ENCODE data around the gene PAQR5. TPM values are rescaled to one million over a fixed set of nuclear protein-coding genes. Genes with fewer than 3 reads are reported as not detected.
A peak's percentile ranks its signal among the peaks of the same experiment; 100 is the strongest.
"Not testable (repeated sequence)": the region's sequence is repeated elsewhere in the genome, so short reads cannot be mapped to it uniquely, and the experiment has no call there.

Gene PAQR5
- total RNA-seq, 2 experiments from 2014 or later, result not detected

DNA sequence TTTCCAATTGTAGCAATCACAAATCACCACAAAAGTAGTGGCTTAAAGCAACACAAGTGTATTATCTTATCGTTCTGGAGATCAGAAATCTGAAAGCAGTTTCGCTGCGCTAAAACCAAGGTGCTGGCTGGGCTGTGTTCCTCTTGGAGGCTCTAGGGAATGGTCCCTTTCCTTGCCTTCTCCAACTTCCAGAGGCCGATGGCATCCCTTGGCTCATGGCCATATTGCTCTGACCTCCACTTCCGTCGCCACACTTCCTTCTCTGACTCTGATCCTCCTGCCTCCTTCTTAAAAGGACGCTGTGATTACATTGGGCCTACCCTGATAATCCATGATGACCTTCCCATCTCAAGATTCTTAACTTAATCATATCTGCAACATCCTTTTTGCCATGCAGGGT lies 10.7 kb upstream of the PAQR5 start:
- no peak overlapping the region for H3K4me3 Mint-ChIP-seq
- CTCF ChIA-PET, result no interaction called here
- no peaks in the 10 kb centered on the region for H3K36me3 Mint-ChIP-seq
- ATAC-seq, result no peak
- no peak for DNase-seq
- no peaks in the 10 kb centered on the region for H3K9me3 Mint-ChIP-seq (ENCODE audit: low read depth)
- H3K27ac Mint-ChIP-seq, result no peak overlapping the region
- no peaks in the 10 kb centered on the region for H3K4me1 Mint-ChIP-seq
- H3K27me3 Mint-ChIP-seq, result peaks cover 3% of the 10 kb centered on the region

DNA sequence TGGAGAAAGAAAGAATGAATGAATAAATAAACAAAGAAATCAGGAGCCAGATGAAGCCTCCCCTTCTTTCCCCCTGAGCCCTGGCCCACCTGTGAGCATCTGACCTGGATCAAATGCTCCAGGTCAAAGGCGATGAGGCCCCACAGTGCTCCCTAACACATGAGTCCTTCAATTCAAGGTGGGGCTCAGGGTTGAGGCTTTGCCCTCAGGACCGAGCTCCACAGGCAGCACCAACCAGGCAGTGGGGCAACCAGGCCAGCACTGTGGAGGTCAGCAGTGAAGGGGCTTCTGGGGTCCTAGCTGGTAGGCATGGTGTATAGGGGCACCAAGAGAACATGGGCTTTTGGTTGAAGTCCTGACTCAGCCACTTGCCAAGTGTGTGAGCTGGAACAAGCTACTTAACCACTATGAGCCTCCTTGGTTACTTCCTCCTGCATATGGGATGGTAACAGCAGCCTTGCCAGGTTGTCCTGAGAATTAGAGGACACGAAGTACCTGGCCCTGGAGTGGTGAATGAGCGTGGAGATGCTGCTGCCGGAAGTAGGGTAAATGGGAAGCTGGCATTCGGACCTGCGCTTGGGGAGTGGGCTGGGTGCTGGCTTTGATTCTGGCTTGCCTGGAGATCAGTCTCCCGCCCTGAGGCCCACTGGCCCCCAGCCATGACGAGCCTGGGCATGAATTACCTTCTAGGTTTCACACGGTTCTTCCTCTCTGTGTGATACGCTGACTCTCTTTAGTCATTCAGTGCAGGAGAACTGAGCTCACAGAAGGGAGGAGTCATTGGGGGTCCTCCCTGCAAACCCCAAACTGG lies 10.0 kb upstream of the PAQR5 start:
- Mint-ChIP-seq H3K36me3 (no peaks in the 10 kb centered on the region), H3K9me3 (ENCODE audit: low read depth) (no peaks in the 10 kb centered on the region), H3K4me3 (no peak overlapping the region), H3K27me3 (peaks cover 3% of the 10 kb centered on the region), H3K27ac (no peak overlapping the region), H3K4me1 (no peaks in the 10 kb centered on the region)
- DNase-seq (no peak), ATAC-seq (no peak)
- CTCF ChIA-PET, result no interaction called here

DNA sequence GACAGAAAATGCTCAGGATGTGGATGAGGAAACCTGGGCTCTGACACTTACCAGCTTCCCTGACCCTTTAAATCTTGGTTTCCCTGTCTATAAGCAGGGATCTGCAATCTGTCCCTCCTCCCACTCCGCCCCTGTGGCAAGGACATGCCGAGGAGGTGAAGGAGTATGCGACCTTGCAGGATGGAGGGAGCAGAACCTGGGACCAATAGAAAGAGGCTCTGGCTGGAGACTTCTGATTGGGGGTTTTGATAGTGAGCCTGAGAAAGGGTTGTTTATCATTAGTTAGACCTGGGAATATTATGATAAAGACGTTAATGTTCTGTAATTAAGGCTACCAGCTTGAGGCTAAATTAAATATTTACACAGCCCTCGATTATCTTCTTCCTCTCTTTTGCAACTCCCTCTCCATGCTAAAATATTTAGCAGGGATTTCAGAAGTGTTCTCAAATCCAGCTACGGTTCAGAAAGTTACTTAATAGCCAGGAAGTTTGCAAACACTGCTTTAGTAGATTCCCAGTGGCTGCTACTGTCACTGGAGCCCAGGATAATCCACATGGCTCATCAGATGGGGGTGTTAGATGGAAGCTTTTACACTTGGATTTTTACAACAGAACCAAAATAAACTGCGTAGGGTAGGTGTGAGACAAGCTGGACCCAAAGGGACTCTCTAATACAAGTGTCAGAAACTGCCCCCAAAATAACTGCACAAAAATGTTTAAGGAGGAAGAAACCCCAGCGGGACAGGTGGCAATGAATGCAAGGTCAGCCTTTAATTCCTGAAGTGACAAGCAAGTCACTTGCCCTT lies 9.2 kb upstream of the PAQR5 start:
- H3K4me3 Mint-ChIP-seq, result no peak overlapping the region
- peak; percentile 11 for DNase-seq
- no peaks in the 10 kb centered on the region for H3K36me3 Mint-ChIP-seq
- no peak overlapping the region for H3K27ac Mint-ChIP-seq
- no peaks in the 10 kb centered on the region for H3K4me1 Mint-ChIP-seq
- CTCF ChIA-PET, result no interaction called here
- no peaks in the 10 kb centered on the region for H3K9me3 Mint-ChIP-seq (ENCODE audit: low read depth)
- ATAC-seq, result no peak
- H3K27me3 Mint-ChIP-seq, result peaks cover 3% of the 10 kb centered on the region

DNA sequence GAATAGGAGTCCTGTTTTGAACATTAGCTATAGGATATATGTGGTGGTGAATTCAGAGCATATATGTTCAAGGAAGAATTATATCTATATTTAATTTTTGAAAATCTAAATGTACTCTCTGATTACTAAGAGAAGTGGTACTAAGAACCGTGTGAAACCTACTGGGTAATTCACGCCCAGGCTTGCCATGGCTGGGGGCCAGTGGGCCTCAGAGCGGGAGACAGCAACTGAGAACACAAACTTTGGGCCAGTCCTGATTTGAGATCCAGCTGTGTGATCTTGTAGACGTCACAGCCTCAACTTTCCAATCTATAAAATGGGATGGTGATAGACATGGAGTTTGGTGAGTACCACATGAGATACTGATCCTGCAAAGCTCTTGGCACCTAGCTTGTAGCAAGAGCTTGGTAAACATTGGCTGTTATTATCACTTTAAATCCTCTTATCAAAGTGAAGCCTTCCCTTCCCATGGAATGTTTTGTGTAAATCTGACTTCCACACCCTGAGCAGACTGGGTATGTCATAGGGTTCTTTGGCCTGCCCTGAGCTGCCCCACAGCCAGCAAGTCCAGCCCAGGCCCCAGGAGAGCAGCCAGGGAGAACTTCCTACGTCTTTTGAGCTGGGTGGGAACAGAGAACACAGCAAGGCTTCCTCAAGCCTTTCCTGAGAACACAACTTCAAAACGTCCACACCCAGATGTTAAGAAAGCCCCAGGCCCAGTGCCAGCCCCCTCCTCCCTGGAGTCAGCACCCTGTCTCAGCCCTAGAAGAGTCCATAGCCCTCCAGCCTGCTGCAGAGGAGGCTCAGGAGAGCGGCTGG lies 8.2 kb upstream of the PAQR5 start:
- CTCF ChIA-PET, result no interaction called here
- H3K9me3 Mint-ChIP-seq (ENCODE audit: low read depth), result no peaks in the 10 kb centered on the region
- no peak overlapping the region for H3K4me3 Mint-ChIP-seq
- ATAC-seq, result no peak
- DNase-seq, result no peak
- H3K27me3 Mint-ChIP-seq, result peaks cover 3% of the 10 kb centered on the region
- no peaks in the 10 kb centered on the region for H3K36me3 Mint-ChIP-seq
- no peak overlapping the region for H3K27ac Mint-ChIP-seq
- no peaks in the 10 kb centered on the region for H3K4me1 Mint-ChIP-seq

DNA sequence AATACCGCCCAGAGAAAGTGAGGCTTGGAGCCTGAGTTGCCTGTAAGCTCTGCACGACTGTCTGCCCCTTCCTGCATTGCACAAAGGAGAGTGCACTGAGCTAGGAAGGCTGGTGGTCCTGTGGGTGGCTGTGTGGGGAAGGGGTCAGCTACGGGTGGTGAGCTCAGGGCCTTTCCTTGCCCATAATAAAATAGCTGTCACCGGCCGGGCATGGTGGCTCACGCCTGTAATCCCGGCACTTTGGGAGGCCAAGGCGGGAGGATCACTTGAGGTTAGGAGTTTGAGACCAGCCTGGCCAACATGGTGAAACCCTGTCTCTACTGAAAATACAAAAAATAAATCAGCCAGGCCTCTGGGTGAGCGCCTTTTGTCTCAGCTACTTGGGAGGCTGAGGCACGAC lies 7.1 kb upstream of the PAQR5 start:
- H3K4me1 Mint-ChIP-seq; CTCF ChIA-PET; H3K4me3 Mint-ChIP-seq; DNase-seq; H3K27me3 Mint-ChIP-seq; ATAC-seq; H3K36me3 Mint-ChIP-seq; H3K9me3 Mint-ChIP-seq (ENCODE audit: low read depth); H3K27ac Mint-ChIP-seq: not testable (repeated sequence)

DNA sequence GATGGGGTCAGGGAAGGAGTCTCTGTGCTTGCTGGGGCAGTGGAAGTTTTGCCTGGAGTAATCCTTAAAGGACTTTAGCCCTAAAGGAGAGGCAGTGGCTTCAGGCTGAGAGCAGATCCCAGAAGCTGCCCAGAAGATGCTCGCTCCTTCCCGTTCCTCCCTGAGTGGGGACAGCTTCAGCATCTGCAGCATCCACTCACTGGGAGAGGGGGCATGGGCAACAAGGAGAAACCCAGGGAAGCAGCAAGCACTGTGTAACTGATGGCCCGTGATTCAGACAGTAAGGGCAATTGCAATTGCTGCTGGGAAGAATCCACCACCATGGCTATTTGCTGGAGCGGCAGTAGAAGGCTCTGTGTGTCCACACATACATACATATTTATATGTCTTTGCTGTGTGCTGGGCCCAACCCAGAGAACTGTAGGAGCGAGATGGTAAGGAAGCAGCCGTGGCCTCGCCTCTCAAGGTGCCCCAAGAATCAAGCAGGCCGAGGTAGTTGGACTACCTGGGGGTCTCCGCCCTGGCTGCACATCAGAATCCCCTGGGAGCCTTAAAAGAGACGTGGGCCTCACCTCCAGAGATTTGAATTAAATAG lies 5.8 kb upstream of the PAQR5 start:
- Mint-ChIP-seq H3K27ac (no peak overlapping the region), H3K4me3 (no peak overlapping the region), H3K9me3 (ENCODE audit: low read depth) (no peaks in the 10 kb centered on the region), H3K4me1 (no peaks in the 10 kb centered on the region), H3K36me3 (no peaks in the 10 kb centered on the region), H3K27me3 (peaks cover 17% of the 10 kb centered on the region)
- DNase-seq (no peak), ATAC-seq (no peak)
- CTCF ChIA-PET, result no interaction called here

DNA sequence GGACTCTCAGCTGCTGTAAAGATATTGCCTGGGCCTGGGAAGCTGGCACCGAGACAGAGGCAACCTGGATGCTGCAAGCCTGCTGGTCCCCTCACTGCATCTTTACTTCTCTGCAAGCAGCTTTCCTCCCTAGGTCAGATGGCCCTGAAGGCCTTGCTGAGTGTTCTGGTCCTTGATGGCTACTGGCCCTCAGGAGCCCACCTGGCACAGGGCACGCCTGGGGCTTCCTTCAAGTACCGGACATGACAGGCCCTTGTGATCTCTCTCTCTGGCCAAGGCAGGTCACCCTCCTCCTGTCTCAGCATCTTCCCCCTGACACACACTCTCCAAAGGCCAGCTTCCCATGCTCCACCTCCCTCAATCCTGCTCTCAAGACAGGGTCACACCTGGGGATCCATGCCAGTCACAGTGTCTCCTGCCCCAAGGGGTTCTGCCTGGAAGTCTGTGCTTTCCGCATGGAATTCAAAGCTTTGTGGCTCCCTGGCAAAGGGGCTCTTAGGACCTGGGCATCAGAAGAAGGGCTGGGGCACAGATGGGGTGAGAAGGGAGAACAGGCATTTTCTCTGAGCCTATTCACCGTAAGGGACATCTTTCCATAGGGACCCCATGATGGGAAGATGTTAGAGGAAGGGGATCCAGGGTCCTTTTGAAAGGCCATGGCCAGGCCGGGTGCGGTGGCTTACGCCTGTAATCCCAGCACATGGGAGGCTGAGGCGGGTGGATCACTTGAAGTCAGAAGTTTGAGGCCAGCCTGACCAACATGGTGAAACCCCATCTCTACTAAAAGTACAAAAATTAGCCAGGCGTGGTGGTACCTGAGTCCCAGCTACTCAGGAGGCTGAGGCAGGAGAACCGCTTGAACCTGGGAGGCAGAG lies 4.7 kb upstream of the PAQR5 start:
- CTCF ChIA-PET, result no interaction called here
- Mint-ChIP-seq H3K4me3 (no peak overlapping the region), H3K27ac (no peak overlapping the region), H3K36me3 (no peaks in the 10 kb centered on the region), H3K4me1 (no peaks in the 10 kb centered on the region), H3K27me3 (peaks cover 25% of the 10 kb centered on the region), H3K9me3 (ENCODE audit: low read depth) (no peaks in the 10 kb centered on the region)
- DNase-seq, result no peak
- no peak for ATAC-seq

DNA sequence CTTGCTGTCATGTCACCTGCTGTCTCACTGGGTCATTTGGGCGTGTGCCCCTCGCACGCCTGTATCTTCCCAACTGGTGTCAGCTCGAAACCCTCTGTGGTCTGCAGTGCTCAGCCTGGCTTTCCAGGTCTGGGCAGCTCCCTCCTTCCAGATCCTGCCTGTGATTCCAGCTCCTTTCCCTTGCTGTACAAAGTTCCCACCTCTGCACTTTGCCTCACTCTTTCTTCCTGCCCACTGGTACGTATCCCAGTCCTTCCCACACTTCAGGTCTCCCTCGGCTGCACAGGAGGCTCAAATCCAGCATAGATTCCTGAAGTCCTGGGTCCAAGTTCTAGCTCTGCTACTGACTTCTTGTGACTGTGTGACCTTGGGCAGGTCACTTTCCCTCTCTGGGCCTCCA lies 2.1 kb upstream of the PAQR5 start:
- no peak for ATAC-seq
- no peak overlapping the region for H3K4me3 Mint-ChIP-seq
- H3K27ac Mint-ChIP-seq, result no peak overlapping the region
- no peaks in the 10 kb centered on the region for H3K4me1 Mint-ChIP-seq
- H3K36me3 Mint-ChIP-seq, result no peaks in the 10 kb centered on the region
- CTCF ChIA-PET, result interaction anchor here (1.3 kb wide), 1 partner anchor 237 kb away, joined by 3 read pairs; no protein-coding TSS in a partner anchor
- no peaks in the 10 kb centered on the region for H3K9me3 Mint-ChIP-seq (ENCODE audit: low read depth)
- DNase-seq, result no peak
- peaks cover 47% of the 10 kb centered on the region for H3K27me3 Mint-ChIP-seq

DNA sequence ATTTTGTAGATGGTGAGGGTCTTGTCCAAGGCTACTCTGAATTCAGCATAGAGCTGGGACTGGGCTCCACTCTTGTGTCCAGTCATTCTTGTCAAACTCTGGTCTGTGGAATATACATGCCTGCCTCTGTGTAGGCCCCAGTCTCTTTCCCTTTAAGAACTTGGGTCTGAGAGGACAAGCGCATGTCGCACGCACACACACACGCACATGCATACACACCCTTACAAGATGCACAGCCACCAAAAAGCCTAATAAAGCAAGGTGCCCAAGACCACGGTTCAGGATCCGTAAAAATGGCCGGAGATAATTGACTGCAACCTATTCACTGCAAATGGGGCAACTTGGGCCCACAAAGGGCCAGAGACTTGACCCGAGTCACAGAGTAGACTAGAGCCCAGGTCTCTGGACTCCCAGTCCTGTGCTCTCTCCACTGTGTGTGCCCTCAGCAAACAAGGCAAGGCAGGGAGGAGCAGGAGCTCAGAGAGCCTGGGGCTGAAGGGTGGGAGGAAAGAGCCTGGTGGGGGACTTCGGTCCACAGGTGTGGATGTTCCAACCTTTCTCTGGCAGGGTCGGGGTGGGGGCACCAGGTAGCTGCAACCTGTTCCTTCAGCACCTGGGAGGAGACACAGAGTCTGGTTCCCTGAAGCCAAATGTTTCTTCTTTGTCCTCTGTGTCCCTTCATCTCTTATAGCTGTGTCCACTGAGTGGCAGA lies 914 bp upstream of the PAQR5 start:
- ATAC-seq (no peak), DNase-seq (no peak)
- CTCF ChIA-PET, result no interaction called here
- Mint-ChIP-seq H3K4me3 (no peak overlapping the region), H3K9me3 (ENCODE audit: low read depth) (no peaks in the 10 kb centered on the region), H3K27me3 (peaks cover 55% of the 10 kb centered on the region), H3K27ac (no peak overlapping the region), H3K36me3 (no peaks in the 10 kb centered on the region), H3K4me1 (no peaks in the 10 kb centered on the region)

DNA sequence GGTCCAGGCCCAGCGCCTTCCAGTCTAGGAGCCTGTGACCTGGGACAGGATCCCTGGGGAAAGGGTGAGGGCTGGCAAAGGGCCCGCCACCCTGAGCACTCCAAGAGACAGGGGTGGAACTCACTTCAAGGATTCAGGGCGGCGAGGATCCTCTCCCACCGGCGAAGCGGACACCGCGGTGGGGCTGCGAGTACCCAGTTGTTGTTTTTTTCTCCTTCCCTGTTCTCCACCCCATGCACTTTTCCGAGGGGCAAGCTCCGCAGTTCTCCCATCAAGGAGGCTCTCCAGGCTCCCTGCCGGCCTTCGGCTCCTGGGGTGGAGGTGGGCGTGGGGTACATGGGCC lies 387 bp upstream of the PAQR5 start:
- Mint-ChIP-seq H3K27ac (no peak overlapping the region), H3K36me3 (no peaks in the 10 kb centered on the region), H3K27me3 (peaks cover 55% of the 10 kb centered on the region), H3K9me3 (ENCODE audit: low read depth) (no peaks in the 10 kb centered on the region), H3K4me1 (no peaks in the 10 kb centered on the region), H3K4me3 (no peak overlapping the region)
- ATAC-seq, result no peak
- CTCF ChIA-PET, result no interaction called here
- no peak for DNase-seq

DNA sequence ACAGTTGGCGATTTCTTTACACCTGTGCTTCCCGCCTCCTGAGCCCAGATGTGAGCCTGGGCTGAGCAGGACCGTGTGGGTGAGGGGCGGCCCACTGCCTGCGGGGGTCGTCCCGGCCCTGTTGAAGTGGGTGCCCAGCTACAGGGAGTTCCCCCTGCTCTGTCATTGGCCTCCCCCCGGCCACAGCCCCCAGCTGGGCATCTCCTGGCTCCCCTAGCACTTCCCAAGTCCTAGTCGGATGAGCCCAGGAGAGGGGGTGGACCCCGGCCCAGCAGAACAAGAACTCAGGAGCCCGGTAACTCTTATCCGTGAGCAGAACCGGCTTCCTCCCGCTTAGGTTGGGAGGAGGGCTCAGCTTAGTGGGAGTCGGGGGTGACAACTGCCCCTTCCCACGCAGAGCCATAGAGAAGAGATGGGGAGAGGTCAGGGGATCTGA lies 757 bp downstream of the PAQR5 start:
- H3K4me3 Mint-ChIP-seq, result no peak overlapping the region
- H3K27me3 Mint-ChIP-seq, result peaks cover 57% of the 10 kb centered on the region
- no peaks in the 10 kb centered on the region for H3K4me1 Mint-ChIP-seq
- no peaks in the 10 kb centered on the region for H3K36me3 Mint-ChIP-seq
- H3K27ac Mint-ChIP-seq, result no peak overlapping the region
- ATAC-seq (no peak), DNase-seq (no peak)
- no peaks in the 10 kb centered on the region for H3K9me3 Mint-ChIP-seq (ENCODE audit: low read depth)
- CTCF ChIA-PET, result no interaction called here

DNA sequence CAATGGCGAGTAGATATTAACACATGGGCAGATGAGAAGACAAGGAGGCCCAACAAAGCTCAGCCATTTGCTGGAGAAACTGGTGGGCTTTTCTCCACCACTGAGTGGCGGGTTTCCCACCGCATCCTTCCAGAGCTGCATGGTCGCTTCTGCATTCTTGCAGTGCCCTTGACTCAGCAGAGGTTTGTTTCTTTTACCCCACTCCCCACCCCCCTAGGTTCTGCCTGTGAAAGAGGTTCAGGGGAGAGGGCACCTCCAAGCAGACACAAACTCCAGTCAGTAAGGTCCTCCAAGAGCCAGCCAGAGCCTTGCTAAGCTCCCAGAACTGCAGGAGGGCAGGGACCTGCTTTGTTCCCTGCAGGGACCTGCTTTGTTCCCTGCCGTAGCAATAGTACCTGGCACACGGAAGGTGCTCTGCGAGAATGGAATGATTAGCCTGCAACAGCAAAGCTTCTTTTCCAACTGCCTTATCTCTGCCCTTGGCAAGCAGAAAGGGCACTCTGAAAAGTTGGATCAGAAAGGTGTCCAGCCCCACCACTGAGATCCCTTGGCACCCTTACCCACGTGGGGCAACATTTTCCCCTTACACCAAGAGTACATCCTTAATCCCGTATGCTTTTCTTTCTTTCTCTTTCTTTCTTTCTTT lies 1.4 kb downstream of the PAQR5 start:
- H3K27ac Mint-ChIP-seq, result no peak overlapping the region
- ATAC-seq (no peak), DNase-seq (no peak)
- H3K36me3 Mint-ChIP-seq, result no peaks in the 10 kb centered on the region
- CTCF ChIA-PET, result no interaction called here
- peaks cover 57% of the 10 kb centered on the region for H3K27me3 Mint-ChIP-seq
- no peaks in the 10 kb centered on the region for H3K9me3 Mint-ChIP-seq (ENCODE audit: low read depth)
- no peak overlapping the region for H3K4me3 Mint-ChIP-seq
- H3K4me1 Mint-ChIP-seq, result no peaks in the 10 kb centered on the region
